D341Med (cell line): ENCODE data around the gene CHRNA7.
"Not testable (repeated sequence)": the region's sequence is repeated elsewhere in the genome, so short reads cannot be mapped to it uniquely, and the experiment has no call there.

ENCODE experiments used
- DNase-seq: peaks from one replicate; pipeline ENCODE4 v3.0.0; 2012; ENCODE audit warnings: low spot score

CHRNA7 gene

DNA sequence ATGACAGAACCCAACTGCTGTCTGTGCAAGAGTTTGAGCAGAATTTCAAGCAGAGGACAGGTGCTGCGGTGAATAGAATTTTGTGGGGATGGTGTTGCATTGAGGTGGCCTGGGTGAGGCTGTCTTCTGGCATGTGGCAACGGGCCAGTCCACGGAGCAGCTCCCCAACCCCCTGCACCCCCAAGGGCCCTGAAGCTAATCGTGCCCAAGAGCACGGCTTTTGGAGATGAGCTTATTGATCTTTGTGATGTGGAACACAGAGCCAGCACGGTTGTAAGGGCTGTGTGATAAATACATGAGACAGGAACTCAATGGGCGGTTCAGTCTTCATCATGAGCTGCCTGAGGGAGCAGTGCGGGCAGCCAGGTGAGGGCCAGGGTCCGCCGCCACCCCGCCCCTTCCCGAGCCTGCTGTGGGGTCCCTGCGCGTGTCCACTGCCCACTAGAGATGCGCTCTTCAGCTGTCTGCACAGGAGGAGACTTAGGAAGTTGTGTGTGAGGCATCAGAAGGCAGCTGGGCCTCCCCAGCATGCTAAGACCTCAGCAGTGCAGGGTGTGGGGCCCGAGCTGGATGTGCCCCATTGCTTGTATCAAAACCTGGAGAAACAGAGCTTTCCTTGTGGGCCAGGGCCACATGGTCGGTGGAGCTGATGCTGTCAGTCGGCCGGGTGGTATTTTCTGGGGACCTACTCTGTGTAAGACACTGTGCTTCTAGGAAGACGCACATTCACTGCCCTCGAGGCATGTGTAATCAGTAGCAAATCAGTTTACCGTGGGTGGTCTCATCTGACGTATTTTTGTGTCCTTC lies 90.5 kb downstream of the CHRNA7 start:
- no peak for DNase-seq

DNA sequence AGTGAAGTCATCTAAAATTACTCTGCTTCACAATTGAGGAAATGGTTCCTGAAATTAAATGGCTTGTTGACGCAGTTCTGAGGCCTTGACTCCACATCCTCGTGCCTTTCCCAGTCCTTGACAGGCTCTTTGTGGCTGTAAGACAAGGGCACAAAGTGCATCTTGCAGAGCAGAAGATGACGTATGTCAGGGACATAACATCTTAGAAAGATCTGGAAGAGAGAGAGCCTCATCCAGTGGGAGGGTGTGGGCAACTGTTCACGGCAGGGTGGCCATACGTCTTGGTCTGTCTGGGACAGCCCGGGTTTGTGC lies 91.0 kb downstream of the CHRNA7 start:
- no peak for DNase-seq

- DNase-seq: no peak
These were observed 91.7 kb downstream of the CHRNA7 start for GRCh38 chr15:32122013-32122412.

- DNase-seq: no peak
These were observed 93.2 kb downstream of the CHRNA7 start for GRCh38 chr15:32123473-32123872.

DNA sequence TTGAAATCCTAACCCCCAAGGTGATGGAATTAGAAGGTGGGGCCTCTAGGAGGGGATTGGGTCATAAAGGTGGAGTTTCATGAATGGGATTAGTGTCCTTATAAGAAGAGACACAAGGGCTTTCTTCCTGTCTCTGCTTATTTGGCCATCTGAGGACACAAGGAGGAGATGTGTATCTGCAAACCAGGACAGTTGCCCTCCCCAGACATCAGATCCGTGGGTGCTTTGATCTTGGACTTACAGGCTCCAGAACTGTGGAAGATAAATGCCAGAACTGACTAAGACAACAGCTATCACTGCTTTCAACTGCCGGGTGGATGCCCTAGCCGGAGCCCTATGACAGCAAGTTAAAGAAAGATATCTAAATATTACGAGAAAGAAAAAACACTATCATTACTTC lies 94.4 kb downstream of the CHRNA7 start:
- no peak for DNase-seq

DNA sequence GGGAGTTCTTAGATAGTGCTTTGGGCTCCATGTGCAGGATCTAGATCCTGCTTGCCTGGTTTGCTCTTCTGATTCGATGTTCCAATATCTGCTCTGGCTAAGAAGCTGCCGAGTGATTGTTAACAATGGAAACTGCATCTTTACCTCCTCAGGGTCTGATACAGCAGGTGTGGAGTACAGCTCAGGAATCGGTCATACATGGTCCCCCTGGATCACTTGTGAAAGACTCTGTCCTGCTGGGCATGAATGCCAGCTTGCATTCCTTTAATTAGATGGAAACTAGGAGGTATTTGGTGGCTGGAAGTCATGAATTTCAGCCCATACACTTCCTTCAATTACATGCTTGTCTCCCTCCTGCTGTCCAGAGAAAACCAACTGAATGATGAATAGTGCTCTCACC lies 95.3 kb downstream of the CHRNA7 start:
- DNase-seq: no peak

DNA sequence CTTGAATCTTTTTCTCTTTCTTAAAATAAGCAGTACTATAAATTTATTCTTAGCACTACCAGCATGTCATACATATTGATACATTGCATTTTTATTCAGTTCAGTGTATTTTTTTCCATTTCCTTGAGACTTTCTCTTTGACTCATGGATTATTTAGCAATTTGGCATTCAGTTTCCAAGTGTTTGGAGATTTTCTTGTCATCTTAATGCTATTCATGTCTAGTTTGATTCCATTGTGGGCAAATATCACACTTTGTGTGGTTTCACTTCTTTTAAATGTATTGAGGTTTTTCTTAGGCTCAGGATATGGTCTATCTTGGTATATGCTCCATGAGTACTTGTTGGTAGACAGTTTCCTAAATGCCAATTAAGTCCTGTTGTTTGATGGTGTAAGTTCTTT lies 99.5 kb downstream of the CHRNA7 start:
- DNase-seq: no peak

DNA sequence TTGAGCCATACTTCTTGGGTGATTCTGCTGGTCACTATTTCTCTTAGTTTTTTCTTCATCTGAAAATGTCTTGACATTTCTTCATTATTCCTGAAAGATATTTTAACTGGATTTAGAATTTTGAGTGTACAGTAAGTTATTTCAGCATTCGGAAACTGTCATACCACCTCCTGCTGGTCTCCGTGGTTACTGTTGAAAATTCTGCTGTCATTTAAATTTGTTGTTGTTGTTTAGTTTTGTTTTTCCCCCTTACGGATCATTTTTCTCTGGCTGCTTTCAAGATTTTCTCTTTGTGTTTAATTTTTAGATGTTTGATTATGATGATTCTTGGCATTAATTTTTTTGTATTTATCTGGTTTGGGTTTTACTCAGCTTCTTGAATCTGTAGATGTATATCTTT lies 100.5 kb downstream of the CHRNA7 start:
- no peak for DNase-seq

- DNase-seq: no peak
These were observed 101.5 kb downstream of the CHRNA7 start for GRCh38 chr15:32131803-32132202.

- DNase-seq: no peak
These were observed 102.5 kb downstream of the CHRNA7 start for GRCh38 chr15:32132859-32133258.

GRCh38 chr15:32134842-32135241 lies 104.5 kb downstream of the CHRNA7 start:
- DNase-seq: no peak

DNA sequence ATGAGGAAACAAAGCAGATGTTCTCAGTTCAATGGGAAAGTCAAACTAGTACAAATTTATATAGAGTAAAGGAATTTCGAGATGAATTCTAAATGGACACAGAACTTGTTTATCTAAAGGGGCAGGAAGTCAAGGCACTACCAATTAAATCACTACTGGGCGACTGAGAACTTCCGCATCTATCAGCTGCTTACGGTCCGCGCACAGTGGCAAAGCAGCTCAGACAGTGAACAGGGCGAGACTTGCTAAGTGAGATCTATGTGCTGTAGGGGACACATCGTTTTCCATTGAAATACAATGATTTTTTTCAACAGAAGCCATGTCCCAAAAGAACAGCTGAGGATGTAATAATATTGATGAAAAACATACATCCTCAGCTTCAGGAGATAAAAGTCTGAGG lies 105.0 kb downstream of the CHRNA7 start:
- DNase-seq: no peak

DNA sequence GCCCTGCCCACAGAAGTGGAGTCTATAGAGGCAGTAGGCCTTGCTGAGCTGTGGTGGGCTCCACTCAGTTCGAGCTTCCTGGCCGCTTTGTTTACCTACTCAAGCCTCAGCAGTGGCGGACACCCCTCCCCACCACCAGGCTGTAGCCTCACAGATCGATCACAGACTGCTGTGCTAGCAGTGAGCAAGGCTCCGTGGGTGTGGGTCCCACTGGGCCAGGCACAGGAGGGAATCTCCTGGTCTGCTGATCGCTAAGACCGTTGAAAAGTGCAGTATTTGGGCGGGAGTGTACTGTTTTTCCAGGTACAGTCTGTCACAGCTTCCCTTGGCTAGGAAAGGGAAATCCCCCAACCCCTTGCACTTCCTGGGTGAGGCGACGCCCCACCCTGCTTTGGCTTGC lies 115.2 kb downstream of the CHRNA7 start:
- DNase-seq: not testable (repeated sequence)

GRCh38 chr15:32148833-32149555 lies 118.7 kb downstream of the CHRNA7 start:
- no peak for DNase-seq

DNA sequence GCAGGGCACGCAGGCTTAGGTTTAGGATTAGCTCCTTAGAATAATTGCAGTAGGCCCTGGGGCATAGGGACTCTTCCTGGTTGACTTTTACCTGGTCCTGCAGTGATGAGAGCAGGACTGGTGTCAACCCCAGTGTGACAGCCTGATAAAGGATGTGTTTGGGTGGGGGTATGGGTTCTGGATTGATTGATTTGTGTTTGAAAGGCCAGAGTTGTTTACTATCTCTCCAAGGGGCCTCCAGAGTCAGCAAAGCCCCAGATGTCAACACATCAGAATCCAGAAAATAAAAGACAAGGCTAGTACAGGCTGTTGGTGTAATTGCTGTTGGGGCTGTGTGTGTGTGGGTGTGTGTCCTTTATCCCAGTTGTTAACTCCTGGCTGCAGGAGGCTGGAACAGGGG lies 122.3 kb downstream of the CHRNA7 start:
- DNase-seq: no peak

DNA sequence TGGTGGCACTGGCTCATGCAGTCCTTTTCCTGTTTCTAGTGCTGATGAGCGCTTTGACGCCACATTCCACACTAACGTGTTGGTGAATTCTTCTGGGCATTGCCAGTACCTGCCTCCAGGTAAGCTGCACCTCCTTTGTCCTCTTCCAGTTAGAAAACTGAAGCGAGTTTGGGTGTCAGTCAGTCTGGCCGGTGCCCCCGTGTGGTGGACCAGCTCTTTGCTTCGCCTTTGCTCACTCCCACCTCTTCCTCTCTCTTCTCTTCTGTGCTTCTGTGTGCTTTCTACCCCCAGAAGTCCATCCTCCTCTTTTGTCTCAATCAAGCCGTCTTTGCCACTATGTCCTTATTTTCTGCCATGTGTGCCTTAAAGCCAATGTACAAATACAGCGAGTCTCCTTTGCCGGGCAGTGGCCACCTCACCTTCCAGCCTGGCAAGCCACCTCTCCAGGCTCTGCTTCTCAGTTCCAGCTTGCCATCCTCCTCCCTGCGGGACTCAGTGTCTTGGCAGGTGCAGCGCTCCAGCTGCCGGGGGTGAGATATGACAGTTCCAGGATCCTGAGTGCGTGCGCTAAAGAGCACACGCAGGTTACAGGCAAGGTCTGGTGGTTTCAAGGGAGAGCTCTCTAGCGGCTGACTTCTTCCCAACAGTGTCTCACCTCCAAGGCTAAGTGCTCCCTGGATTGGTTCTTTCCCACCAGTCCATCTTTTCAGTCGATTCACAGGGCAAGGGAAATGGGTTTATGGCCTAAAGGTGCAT lies 123.7 kb downstream of the CHRNA7 start:
- DNase-seq: not testable (repeated sequence)

- not testable (repeated sequence) for DNase-seq
These were observed 131.8 kb downstream of the CHRNA7 start for GRCh38 chr15:32162143-32162542.

- DNase-seq: not testable (repeated sequence)
These were observed 133.8 kb downstream of the CHRNA7 start for GRCh38 chr15:32164065-32164464.

GRCh38 chr15:32164747-32165146 lies 134.4 kb downstream of the CHRNA7 start:
- DNase-seq: not testable (repeated sequence)

GRCh38 chr15:32165775-32166174 lies 135.5 kb downstream of the CHRNA7 start:
- DNase-seq: not testable (repeated sequence)

- not testable (repeated sequence) for DNase-seq
These were observed 136.0 kb downstream of the CHRNA7 start for GRCh38 chr15:32166270-32166669.

DNA sequence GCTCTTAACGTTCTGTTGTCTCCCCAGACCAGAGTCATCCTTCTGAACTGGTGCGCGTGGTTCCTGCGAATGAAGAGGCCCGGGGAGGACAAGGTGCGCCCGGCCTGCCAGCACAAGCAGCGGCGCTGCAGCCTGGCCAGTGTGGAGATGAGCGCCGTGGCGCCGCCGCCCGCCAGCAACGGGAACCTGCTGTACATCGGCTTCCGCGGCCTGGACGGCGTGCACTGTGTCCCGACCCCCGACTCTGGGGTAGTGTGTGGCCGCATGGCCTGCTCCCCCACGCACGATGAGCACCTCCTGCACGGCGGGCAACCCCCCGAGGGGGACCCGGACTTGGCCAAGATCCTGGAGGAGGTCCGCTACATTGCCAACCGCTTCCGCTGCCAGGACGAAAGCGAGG lies 137.6 kb downstream of the CHRNA7 start:
- DNase-seq: not testable (repeated sequence)

- DNase-seq: not testable (repeated sequence)
These were observed 150.3 kb downstream of the CHRNA7 start for GRCh38 chr15:32180579-32180978.
